ENCODE results near the gene TDRD1. TPM values are rescaled to one million over a fixed set of nuclear protein-coding genes. Genes with fewer than 3 reads are reported as not detected.

Gene TDRD1
- total RNA-seq, 4 donors from 2014 or later, result 0.10 TPM; not detected in 3

DNA sequence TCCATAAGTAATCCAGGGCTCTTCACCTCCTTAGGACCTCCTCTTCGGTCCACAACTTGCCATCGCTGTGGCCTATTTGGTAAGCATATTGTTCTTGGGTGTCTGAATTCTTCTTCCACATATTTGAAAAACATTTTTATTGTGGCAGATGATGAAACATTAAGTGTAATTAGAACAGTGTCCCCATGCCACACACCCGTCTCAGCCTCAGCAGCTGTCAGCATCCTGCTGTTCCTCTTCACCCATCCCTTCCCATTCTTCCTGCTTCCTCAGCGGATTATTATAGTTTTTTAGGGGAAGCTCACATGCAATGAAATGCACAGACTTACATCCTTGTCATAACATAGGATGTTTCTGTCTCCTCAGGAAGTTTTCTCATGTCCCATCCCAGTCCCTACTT lies 20.1 kb downstream of the TDRD1 start:
- in situ Hi-C loops (cut with MboI; ENCODE audit: low sequenced_read_pairs in 4 of 4), result no loop called here
- Histone ChIP-seq H3K4me1 (no peaks in the 10 kb centered on the region), H3K27me3 (no peaks in the 10 kb centered on the region), H3K27ac (no peak overlapping the region), H3K4me3 (no peak overlapping the region), H3K9me3 (no peaks in the 10 kb centered on the region), H3K36me3 (no peaks in the 10 kb centered on the region)
- ATAC-seq, result no peak
- TF ChIP-seq POLR2A (IDR thresholded peaks at IDR 0.05) (no peak), CTCF (IDR thresholded peaks at IDR 0.05 in 4 of 5, conservative IDR thresholded peaks at IDR 0.05 in 1 of 5) (no peak)
- intact Hi-C loops (cut with DNase I; ENCODE audit: low total_unique reads), result no loop called here
- no peak for DNase-seq

DNA sequence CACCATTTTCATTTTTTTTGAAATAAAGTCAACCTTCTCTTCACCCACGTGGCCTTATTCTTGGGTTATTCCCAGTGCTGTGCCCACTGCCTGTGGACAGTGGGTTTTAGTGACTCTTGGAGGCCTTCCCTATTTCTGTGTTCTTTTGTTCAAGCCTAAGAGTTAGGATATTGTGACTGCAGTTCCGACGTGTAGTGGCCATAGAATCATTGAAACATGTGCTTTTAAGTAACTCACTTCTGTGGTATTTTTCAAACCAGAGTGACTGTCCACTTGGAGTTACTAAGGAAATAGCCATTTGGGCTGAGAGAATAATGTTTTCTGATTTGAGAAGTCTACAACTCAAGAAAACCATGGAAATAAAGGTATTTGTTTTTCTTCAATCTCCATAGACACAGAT lies 23.7 kb downstream of the TDRD1 start:
- no peaks in the 10 kb centered on the region for H3K4me1 ChIP-seq
- in situ Hi-C loops (cut with MboI; ENCODE audit: low sequenced_read_pairs in 4 of 4), result no loop called here
- no peaks in the 10 kb centered on the region for H3K27me3 ChIP-seq
- no peak for DNase-seq
- intact Hi-C loops (cut with DNase I; ENCODE audit: low total_unique reads), result no loop called here
- no peak overlapping the region for H3K4me3 ChIP-seq
- no peaks in the 10 kb centered on the region for H3K9me3 ChIP-seq
- H3K27ac ChIP-seq, result no peak overlapping the region
- no peak for ATAC-seq
- no peaks in the 10 kb centered on the region for H3K36me3 ChIP-seq
- TF ChIP-seq CTCF (IDR thresholded peaks at IDR 0.05 in 4 of 5, conservative IDR thresholded peaks at IDR 0.05 in 1 of 5), result no peak
- no peak for TF ChIP-seq POLR2A (IDR thresholded peaks at IDR 0.05)

- intact Hi-C loops (cut with DNase I; ENCODE audit: low total_unique reads) (no loop called here), in situ Hi-C loops (cut with MboI; ENCODE audit: low sequenced_read_pairs in 4 of 4) (no loop called here)
- no peak overlapping the region for H3K4me3 ChIP-seq
- no peak overlapping the region for H3K27ac ChIP-seq
- no peaks in the 10 kb centered on the region for H3K36me3 ChIP-seq
- DNase-seq (no peak), ATAC-seq (no peak)
- no peaks in the 10 kb centered on the region for H3K4me1 ChIP-seq
- H3K27me3 ChIP-seq, result no peaks in the 10 kb centered on the region
- TF ChIP-seq POLR2A (IDR thresholded peaks at IDR 0.05) (no peak), CTCF (IDR thresholded peaks at IDR 0.05 in 4 of 5, conservative IDR thresholded peaks at IDR 0.05 in 1 of 5) (no peak)
- no peaks in the 10 kb centered on the region for H3K9me3 ChIP-seq
Observed at GRCh38 chr10:114206902-114207301, 27.7 kb downstream of the TDRD1 start.

- no peaks in the 10 kb centered on the region for H3K27me3 ChIP-seq
- no peaks in the 10 kb centered on the region for H3K36me3 ChIP-seq
- intact Hi-C loops (cut with DNase I; ENCODE audit: low total_unique reads) (no loop called here), in situ Hi-C loops (cut with MboI; ENCODE audit: low sequenced_read_pairs in 4 of 4) (no loop called here)
- H3K4me3 ChIP-seq, result no peak overlapping the region
- H3K9me3 ChIP-seq, result no peaks in the 10 kb centered on the region
- no peaks in the 10 kb centered on the region for H3K4me1 ChIP-seq
- ATAC-seq (no peak), DNase-seq (no peak)
- no peak overlapping the region for H3K27ac ChIP-seq
- TF ChIP-seq POLR2A (IDR thresholded peaks at IDR 0.05) (no peak), CTCF (IDR thresholded peaks at IDR 0.05 in 4 of 5, conservative IDR thresholded peaks at IDR 0.05 in 1 of 5) (no peak)
Observed at GRCh38 chr10:114207349-114207748, 28.2 kb downstream of the TDRD1 start.

GRCh38 chr10:114208351-114208750 lies 29.2 kb downstream of the TDRD1 start:
- in situ Hi-C loops (cut with MboI; ENCODE audit: low sequenced_read_pairs in 4 of 4) (no loop called here), intact Hi-C loops (cut with DNase I; ENCODE audit: low total_unique reads) (no loop called here)
- H3K9me3 ChIP-seq, result no peaks in the 10 kb centered on the region
- DNase-seq (no peak), ATAC-seq (no peak)
- TF ChIP-seq POLR2A (IDR thresholded peaks at IDR 0.05) (no peak), CTCF (IDR thresholded peaks at IDR 0.05 in 4 of 5, conservative IDR thresholded peaks at IDR 0.05 in 1 of 5) (no peak)
- no peaks in the 10 kb centered on the region for H3K4me1 ChIP-seq
- no peak overlapping the region for H3K27ac ChIP-seq
- H3K27me3 ChIP-seq, result no peaks in the 10 kb centered on the region
- no peak overlapping the region for H3K4me3 ChIP-seq
- H3K36me3 ChIP-seq, result no peaks in the 10 kb centered on the region

All from gastrocnemius medialis (tissue), 4 donors.